Measurements from ENCODE around the gene FAF2.
"Not testable (repeated sequence)": the region's sequence is repeated elsewhere in the genome, so short reads cannot be mapped to it uniquely, and the experiment has no call there.

Gene FAF2

DNA sequence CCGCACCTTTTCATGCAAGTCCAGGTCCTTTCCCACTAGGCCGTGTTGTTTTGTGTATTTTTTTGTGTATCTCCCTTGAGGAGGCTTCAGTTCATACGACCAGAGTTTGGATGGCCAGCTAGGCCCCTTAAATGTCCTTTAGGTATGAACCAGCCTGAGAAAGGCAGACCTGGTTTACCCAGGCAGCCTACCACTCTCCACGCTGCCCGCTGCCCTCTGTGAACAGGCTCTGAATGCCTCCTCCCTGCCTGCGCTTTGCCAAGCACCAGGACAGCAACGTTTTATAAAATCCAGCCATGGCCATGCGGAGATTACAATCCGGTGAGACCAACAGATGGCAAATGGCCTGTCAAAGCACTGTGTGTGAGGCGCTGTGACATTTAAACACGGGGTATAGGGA lies 31.2 kb upstream of the FAF2 start:
- DNase-seq (ENCODE audit: low spot score), result peak; percentile 44

DNA sequence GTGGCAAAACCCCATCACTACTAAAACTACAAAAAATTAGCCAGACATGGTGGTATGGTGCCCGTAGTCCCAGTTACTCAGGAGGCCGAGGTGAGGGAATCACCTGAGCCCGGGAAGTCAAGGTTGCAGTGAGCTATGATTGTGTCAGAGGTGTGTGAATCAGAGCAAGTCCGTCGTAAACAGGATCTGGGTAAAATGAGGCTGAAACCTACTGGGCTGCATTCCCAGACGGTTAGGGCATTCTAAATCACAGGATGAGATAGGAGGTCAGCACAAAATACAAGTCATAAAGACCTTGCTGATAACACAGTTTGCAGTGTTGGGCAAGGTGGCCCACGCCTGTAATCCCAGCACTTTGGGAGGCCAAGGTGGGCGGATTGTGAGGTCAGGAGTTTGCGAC lies 29.9 kb upstream of the FAF2 start:
- no peak for DNase-seq (ENCODE audit: low spot score)

DNA sequence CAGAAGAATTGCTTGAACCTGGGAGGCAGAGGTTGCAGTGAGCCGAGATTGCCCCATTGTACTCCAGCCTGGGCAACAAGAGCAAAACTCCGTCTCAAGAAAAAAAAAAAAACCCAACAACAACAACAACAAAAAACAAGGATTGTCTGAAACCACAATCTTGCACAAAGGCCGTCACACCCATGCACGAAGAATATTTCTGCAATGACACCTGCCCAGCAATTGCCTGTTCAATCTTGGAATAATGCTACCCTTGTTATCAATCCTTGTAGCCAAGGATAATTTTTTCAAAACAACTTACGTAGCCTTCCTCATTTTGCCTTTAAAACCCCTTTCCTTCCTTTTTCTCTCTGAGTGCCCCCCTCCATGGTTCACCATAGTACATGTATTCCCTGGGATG lies 28.1 kb upstream of the FAF2 start:
- no peak for DNase-seq (ENCODE audit: low spot score)

DNA sequence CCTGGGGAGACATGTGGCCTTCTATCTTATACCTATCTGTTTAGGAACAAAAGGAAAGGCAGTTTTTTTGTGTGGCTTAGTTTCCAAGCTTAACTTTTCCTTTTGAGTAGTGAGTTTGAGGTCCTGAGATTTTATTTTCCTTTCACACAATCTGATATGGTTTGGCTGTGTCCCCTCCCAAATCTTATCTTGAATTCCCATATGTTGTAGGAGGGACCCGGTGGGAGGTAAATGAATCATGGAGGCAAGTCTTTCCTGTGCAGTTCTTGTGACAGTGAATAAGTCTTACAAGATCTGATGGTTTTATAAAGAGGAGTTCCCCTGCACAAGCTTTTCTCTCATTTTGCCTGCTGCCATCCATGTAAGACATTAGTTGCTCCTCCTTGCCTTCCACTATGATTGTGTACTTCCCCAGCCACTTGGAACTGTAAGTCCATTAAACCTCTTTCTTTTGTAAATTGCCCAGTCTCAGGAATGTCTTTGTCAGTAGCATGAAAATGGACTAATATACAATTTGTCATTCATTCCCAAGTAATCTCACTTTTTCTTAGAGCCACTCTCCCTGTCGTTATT lies 27.1 kb upstream of the FAF2 start:
- DNase-seq (ENCODE audit: low spot score), result no peak

DNA sequence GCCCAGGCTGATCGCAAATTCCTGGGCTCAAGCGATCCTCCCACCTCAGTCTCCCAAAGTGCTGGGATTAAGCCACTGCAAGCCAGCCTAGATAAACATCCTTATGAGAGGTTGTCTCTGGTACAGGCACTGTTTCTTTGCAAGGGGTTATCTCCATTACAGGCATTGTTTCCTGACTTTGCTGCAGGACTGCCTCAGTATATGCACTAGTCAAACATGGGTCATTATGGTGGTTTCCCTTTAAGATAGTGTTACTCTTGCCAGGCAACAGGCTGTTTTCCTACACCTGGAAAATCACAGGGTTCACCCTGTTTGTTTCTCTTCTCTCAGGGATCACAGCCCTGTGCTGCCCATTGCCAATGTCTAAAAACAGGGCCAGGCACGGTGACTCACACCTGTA lies 24.0 kb upstream of the FAF2 start:
- no peak for DNase-seq (ENCODE audit: low spot score)

DNA sequence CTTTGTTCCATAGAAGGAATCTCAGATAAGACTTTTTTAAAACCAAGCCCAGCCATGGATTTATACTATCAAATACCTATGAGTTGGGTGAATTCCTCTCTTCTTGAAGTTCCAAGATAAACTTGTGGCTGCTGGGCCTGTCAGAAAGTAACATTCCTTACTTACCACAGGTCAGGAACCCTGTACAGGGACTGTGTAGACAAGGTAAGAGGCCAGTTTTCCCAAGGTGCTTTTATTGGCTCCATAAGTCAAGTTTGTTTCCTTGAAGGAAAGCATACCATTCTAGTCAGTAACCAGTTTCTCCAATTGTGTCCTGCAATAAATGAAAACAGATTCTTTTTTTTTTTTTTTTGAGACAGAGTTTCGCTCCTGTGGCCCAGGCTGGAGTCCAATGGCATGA lies 23.0 kb upstream of the FAF2 start:
- no peak for DNase-seq (ENCODE audit: low spot score)

DNA sequence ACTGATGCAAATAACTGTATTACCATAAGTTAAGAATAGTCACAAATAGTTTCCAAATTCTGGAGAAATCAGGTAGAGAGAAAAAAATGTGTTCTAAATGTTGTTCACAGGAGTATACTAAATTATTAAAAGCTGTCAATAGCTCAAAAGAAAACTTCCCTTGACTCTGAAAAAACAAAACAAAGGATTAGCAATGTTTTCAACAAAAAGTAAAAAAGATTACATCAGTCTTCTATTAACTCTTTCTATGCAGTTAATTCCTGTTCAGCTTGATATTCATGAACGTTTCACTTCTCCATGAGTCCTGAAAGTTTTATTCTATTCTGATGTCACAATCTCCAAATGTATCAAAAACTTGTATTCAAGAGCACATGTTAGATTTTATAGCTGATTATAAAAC lies 22.4 kb upstream of the FAF2 start:
- DNase-seq (ENCODE audit: low spot score), result no peak

DNA sequence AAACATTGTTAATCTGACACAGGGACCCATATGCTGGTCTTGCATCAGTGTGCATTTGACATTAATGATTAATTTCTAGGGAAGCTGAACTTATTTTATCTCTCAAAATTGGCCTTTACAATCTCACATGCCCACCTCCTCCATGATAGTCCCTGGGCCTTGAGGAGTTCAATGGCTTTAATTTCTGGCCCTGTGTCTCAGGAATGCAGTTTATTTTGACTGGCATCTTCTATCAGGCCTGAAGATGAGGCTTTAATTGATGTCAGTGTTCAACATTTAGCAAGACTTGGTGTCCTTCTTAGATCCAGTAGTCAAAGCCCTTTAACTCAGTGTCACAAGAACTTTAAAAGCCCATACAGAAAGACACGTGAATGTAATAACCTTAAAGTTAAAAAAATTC lies 21.3 kb upstream of the FAF2 start:
- no peak for DNase-seq (ENCODE audit: low spot score)

DNA sequence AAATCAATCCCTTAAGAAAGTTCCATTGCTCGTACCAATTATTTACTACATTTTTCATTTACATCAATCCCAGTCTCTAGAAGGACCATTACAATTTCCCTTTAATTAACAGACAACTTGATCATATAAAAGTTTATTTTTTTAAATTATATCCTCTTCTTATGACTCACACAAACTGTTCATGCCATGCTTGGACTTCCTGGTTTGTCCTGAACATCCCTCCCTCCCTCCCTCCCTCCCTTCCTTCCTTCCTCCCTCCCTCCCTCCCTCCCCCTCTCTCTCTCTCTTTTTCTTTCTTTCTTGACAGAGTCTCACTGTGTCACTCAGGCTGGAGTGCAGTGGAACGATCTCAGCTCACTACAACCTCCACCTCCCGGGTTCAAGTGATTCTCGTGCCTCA lies 20.2 kb upstream of the FAF2 start:
- DNase-seq (ENCODE audit: low spot score), result no peak

DNA sequence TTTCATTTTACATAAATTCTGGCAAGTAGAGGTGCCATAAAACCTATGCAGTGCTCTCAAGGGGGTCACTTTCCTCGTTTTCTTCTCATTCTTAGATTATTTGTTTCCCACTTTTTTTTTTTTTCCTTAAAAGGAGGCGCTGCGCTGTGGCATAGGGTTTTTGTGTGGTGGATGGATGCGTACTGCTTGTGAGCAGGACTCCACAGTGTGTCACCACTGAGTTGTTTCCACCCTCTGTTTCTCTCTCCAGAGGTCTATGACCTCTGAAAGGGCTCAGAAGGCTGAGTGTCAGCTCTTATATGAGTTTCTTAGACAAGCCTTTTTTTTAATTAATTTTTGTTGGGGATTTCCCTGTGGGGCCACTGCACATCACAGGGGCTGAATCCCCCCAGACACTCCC lies 18.2 kb upstream of the FAF2 start:
- DNase-seq (ENCODE audit: low spot score), result no peak

DNA sequence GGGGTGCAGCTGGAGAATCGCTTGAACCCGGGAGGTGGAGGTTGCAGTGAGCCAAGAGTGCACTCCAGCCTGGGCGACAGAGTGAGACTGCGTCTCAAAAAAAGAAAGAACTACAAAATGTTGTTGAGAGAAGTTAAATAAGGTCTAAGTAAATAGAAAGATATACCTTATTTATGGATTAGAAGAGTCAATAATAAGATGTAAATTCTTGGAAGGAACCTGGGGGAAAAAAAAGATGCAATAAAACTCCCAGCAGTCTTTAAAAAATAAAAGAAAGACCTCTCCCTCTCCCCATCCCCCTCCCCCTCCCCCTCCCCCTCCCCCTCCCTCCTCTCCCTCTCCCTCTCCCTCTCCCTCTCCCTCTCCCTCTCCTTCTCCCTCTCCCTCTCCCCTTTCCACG lies 15.5 kb upstream of the FAF2 start:
- DNase-seq (ENCODE audit: low spot score), result no peak

DNA sequence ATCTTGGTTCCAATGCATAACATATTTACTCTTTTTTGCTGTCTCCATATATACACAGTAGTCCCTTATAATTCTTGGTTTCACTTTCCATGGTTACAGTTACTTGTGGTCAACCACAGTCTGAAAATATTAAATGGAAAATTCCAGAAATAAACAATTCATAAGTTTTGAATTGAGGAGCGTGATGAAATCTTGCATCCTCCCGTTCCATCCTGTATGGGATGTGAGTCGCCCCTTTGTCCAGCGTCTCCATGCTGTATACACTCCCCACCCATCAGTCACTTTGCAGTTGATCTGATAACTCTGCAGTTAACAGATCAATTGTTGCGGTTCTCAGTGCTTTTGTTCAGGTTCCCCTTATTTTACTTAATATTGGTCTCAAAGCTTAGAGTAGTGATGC lies 11.5 kb upstream of the FAF2 start:
- DNase-seq (ENCODE audit: low spot score), result no peak

DNA sequence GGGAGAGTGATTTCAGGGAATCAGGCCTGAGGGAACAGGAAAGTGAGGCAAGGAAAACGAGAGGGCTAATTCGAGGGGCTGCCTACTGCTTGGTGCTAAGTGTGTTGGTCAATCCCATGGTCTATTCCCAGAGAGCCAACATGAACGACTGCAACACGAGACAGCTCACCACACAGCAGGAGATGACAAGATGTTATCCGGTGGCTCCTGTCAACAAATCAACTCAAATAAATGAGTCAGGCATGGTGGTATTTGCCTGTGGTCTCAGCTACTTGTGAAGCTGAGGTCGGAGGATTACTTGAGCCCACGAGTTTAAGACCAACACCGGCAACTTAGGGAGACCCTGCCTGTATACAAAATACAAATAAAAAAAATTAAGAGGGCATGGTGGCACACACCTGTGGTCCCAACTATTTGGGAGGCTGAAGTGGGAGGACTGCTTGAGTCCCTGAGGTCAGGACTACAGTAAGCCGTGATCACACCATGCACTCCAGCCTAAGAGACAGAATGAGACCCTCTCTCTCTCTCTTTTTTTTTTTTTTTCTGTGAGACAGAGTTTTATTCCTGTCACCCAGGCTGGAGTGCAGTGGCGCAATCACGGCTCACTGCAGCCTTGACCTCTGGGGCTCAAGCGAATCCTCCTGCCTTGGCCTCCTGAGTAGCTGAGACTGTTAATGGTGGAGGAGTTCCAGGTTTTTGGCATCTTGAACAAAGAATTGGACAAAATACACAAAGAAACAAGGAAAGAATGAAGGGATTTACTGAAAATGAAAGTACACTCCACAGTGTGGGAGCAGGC lies 9.0 kb upstream of the FAF2 start:
- no peak for DNase-seq (ENCODE audit: low spot score)

DNA sequence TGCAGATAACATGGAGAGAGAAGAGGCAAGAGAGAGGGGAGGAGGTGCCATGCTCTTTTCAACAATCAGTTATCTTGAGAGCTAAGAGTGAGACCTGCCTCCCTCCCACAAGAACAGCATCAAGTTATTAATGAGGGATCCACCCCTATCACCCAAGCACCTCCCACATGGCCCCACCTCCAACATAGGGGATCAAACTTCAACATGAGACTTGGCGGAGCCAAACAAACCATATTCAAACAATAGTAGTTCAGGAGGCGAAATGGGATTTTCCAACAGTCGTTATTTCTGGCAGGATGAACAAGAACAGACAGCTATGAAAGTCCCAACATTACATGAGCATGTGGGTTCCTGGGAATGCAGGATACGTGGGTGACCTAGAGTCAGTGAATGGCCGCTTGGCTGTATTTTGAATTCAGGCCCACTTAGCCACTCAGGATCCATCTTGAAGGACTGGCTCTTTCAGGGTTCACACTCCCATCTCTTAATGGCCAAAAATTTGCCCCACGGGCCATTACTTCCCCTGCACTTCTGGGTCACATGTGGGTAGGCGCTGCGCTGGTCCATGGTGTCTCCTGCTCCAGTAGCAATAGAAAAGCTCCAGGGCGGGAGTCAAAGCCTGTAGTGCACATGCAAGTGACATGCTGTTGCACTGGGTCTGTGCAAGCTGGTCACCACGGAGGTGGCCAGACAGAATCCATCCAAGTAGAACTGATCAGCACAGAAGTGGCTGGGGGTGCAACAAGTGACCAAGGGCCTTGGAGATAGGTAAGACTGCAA lies 7.1 kb upstream of the FAF2 start:
- no peak for DNase-seq (ENCODE audit: low spot score)

DNA sequence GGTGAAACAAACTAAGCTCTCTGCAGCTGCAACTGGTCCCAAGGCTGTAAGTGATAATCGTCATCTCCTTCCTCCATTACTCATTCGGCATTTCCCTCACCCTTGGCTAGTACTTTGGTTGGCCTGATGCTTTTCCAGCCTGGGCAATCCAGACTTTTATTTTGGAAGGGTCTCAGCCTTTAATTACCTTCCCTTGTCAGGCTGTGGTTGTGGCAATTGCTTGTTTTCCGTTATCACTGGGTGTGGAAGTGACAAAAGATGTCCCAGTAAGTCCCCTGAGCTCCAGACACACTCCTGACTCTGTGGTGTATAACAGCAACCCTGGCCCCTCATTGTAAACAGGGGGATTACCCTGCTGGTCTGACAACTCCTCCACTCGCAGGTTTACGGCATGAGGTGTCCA lies 6.3 kb upstream of the FAF2 start:
- no peak for DNase-seq (ENCODE audit: low spot score)

DNA sequence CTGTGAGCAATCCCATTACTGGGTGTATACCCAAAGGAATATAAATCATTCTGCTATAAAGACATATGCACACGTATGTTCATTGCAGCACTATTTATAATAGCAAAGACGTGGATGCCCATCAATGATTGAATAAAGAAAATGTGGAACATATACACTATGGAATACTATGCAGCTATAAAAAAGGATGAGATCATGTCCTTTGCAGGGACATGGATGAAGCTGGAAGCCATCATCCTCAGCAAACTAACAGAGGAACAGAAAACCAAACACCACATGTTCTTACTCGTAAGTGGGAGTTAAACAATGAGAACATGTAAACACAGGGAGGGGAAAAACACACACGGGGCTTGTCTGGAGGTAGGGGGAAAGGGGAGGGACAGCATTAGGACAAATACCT lies 5.3 kb upstream of the FAF2 start:
- DNase-seq (ENCODE audit: low spot score), result not testable (repeated sequence)

DNA sequence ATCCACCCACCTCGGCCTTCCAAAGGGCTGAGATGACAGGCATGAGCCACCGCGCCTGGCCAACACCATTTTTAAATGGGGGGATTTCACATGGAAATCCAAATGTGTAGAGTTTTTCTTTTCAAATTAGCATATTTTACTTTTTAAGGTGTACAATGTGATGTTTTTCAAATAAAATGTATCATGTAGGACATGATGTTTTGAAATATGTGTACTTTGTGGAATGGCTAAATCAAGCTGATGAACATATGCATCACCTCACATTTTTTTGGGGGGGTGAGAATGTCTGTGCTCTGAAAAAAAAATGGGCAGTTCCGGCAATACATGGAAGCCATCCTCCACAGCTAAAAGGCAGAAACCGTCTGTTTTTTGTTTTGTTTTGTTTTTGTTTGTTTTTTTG lies 3.4 kb upstream of the FAF2 start:
- DNase-seq (ENCODE audit: low spot score), result no peak

DNA sequence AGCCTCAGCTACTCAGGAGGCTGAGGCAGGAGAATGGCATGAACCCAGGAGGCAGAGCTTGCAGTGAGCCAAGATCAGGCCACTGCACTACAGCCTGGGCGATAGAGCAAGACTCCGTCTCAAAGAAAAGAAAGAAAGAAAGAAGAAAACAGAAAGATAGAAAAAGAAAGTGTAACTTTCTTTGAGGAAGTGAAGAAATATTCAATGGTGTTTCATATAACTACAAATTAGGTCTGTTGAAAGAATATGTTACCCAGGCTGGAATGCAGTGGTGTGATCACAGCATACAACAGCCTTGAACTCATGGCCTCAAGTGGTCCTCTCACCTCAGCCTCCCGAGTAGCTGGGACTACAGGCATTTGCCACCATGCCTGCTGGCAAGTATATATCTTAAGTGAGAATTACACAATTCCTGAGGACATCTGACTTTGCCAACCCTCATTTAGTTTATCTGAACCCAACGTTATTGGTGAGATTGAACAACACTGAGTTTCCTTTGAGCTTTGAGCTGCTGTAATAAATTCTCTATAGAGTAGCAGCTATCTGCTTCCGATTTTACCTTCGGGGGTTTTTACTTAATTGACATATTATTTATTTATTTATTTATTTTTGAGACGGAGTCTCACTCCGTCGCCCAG lies 2.0 kb upstream of the FAF2 start:
- DNase-seq (ENCODE audit: low spot score), result no peak

DNA sequence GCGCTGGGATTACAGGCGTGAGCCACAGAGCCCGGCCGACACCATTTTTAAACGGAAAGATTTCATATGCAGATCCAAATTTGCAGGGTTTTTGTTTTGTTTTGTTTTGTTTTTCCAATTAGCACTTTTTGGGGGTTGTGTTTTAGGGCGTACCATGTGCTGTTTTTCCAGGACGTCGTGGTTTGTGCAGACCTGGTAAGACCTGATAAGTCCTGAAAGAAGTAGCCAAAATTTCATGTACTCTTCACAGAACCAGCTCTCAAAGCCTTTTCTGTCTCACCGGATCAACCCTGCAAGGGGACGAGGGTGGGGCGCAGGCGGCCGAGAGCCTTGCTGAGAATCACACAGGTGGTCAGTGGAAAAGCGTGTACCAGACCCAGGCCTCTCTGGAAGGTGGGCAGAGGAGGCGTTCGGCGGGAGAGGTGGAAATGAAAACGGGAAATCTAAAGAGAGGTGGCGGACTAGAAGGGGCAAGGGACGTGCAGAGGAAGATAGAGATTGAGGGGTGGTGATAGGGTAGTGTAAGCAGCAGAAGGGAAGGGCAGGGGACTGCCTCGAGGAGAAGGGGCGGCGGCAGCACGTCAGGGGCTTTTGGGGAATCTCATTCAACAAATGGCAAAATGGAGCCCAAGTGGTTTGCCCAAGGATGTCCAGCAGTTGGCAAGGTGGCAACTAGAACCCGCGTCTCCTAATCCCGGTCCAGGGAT lies 1.1 kb upstream of the FAF2 start:
- DNase-seq (ENCODE audit: low spot score), result peak; percentile 28

DNA sequence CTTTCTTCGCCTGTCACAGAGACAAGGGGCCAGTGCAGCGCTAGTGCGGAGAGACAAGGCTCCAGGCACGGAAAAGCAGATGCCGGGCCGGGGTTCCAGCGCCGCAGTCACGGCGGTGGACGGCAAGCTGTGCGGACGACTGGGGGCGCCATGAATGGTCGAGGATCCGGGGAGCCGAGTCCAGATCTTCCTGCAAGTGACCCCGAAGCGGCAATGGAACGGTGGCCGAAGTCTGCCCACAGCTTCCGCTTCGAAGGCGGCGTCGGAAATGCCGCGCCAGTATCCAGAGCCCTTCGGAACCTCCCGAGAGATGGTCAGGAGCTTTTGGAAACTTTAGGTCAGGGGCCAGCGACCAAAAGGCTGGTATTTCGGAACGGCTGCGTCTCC lies 601 bp upstream of the FAF2 start:
- DNase-seq (ENCODE audit: low spot score), result no peak

DNA sequence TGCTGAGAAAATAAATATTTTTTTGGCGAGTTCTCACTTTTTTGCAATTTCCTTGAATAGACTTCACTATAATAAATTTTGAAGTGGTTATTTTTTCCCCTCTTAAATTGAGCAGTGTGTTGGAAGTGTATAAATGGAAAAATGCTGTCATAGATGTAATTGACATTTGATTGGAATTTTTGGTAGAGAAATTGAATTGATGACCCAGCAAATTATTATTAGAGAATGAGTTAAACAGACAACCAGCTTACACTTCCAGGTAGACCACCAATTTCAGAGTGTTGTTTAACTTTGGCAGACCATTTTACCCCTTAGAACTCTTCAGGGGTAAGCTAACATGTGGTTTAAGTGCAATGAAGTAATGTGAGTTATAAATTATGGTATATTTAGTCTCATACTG lies 1.9 kb downstream of the FAF2 start:
- DNase-seq (ENCODE audit: low spot score), result no peak

DNA sequence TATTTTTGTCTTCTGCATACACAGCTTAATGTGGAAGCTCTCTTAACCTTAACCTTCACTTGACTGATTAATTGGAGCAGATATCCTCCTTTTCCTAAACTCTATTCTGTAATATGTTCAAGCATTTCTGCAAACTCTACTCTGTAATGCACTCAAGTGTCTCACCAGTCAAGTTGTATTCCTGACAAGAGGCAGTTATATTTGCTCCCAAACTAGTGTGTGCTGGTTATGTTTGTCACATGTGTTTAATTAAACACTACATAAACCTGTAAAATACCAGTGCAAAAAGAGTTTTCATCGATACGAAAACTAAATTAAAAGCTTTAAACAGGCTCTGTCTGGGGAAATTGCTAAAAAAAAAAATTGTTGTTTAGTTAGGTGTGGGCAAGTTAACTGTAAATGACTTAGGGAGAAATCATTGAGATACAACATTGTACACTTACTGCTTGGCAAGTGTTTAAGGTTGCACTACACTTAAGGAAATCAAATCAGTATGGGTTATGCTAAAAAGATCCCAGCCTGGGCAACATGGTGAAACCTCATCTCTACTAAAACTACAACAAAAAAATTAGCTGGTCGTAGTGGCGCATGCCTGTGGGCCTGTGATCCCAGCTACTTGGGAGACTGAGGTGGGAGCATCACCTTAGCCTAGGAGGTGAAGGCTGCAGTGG lies 6.7 kb downstream of the FAF2 start:
- DNase-seq (ENCODE audit: low spot score), result no peak
